ENCODE measurements around the gene PPP1R2.
A peak's percentile ranks its signal among the peaks of the same experiment; 100 is the strongest.

The PPP1R2 gene

GRCh38 chr3:195566797-195567196 lies 23.7 kb upstream of the PPP1R2 start:
- DNase-seq (ENCODE audit: low read depth in 1 of 2, low spot score in 1 of 2), result no peak

GRCh38 chr3:195565716-195566115 lies 22.6 kb upstream of the PPP1R2 start:
- no peak for DNase-seq (ENCODE audit: low read depth in 1 of 2, low spot score in 1 of 2)

- no peak for DNase-seq (ENCODE audit: low read depth in 1 of 2, low spot score in 1 of 2)
These were observed 20.2 kb upstream of the PPP1R2 start for GRCh38 chr3:195563317-195563716.

GRCh38 chr3:195559723-195560409 lies 16.7 kb upstream of the PPP1R2 start:
- DNase-seq (ENCODE audit: low read depth in 1 of 2, low spot score in 1 of 2), result no peak

GRCh38 chr3:195558602-195559001 lies 15.5 kb upstream of the PPP1R2 start:
- no peak for DNase-seq (ENCODE audit: low read depth in 1 of 2, low spot score in 1 of 2)

- DNase-seq (ENCODE audit: low read depth in 1 of 2, low spot score in 1 of 2), result no peak
These were observed 14.2 kb upstream of the PPP1R2 start for GRCh38 chr3:195557322-195557721.

GRCh38 chr3:195556390-195556789 lies 13.3 kb upstream of the PPP1R2 start:
- DNase-seq (ENCODE audit: low read depth in 1 of 2, low spot score in 1 of 2), result no peak

- no peak for DNase-seq (ENCODE audit: low read depth in 1 of 2, low spot score in 1 of 2)
These were observed 12.0 kb upstream of the PPP1R2 start for GRCh38 chr3:195555110-195555509.

GRCh38 chr3:195554458-195554857 lies 11.3 kb upstream of the PPP1R2 start:
- DNase-seq (ENCODE audit: low read depth in 1 of 2, low spot score in 1 of 2), result no peak

- no peak for DNase-seq (ENCODE audit: low read depth in 1 of 2, low spot score in 1 of 2)
These were observed 10.1 kb upstream of the PPP1R2 start for GRCh38 chr3:195553268-195553667.

GRCh38 chr3:195551381-195551978 lies 8.4 kb upstream of the PPP1R2 start:
- no peak for DNase-seq (ENCODE audit: low read depth in 1 of 2, low spot score in 1 of 2)

GRCh38 chr3:195550723-195551122 lies 7.6 kb upstream of the PPP1R2 start:
- DNase-seq (ENCODE audit: low read depth in 1 of 2, low spot score in 1 of 2), result no peak

- peak; percentile 39 to 63 for DNase-seq (ENCODE audit: low read depth in 1 of 2, low spot score in 1 of 2)
These were observed 6.9 kb upstream of the PPP1R2 start for GRCh38 chr3:195549931-195550519.

GRCh38 chr3:195548987-195549386 lies 5.9 kb upstream of the PPP1R2 start:
- no peak for DNase-seq (ENCODE audit: low read depth in 1 of 2, low spot score in 1 of 2)

- no peak for DNase-seq (ENCODE audit: low read depth in 1 of 2, low spot score in 1 of 2)
These were observed 5.4 kb upstream of the PPP1R2 start for GRCh38 chr3:195548501-195548900.

- no peak for DNase-seq (ENCODE audit: low read depth in 1 of 2, low spot score in 1 of 2)
These were observed 4.9 kb upstream of the PPP1R2 start for GRCh38 chr3:195548006-195548405.

- DNase-seq (ENCODE audit: low read depth in 1 of 2, low spot score in 1 of 2), result no peak
These were observed 3.0 kb upstream of the PPP1R2 start for GRCh38 chr3:195546130-195546560.

- DNase-seq (ENCODE audit: low read depth in 1 of 2, low spot score in 1 of 2), result no peak
These were observed 1.5 kb upstream of the PPP1R2 start for GRCh38 chr3:195544634-195545033.

GRCh38 chr3:195544230-195544536 lies 1.1 kb upstream of the PPP1R2 start:
- no peak for DNase-seq (ENCODE audit: low read depth in 1 of 2, low spot score in 1 of 2)

GRCh38 chr3:195543500-195544229 lies 540 bp upstream of the PPP1R2 start:
- DNase-seq (ENCODE audit: low read depth in 1 of 2, low spot score in 1 of 2), result no peak

- no peak for DNase-seq (ENCODE audit: low read depth in 1 of 2, low spot score in 1 of 2)
These were observed 818 bp downstream of the PPP1R2 start for GRCh38 chr3:195542316-195542697.

- no peak for DNase-seq (ENCODE audit: low read depth in 1 of 2, low spot score in 1 of 2)
These were observed 2.6 kb downstream of the PPP1R2 start for GRCh38 chr3:195540511-195540910.
